ENCODE data around the gene BACH1.

The BACH1 gene

DNA sequence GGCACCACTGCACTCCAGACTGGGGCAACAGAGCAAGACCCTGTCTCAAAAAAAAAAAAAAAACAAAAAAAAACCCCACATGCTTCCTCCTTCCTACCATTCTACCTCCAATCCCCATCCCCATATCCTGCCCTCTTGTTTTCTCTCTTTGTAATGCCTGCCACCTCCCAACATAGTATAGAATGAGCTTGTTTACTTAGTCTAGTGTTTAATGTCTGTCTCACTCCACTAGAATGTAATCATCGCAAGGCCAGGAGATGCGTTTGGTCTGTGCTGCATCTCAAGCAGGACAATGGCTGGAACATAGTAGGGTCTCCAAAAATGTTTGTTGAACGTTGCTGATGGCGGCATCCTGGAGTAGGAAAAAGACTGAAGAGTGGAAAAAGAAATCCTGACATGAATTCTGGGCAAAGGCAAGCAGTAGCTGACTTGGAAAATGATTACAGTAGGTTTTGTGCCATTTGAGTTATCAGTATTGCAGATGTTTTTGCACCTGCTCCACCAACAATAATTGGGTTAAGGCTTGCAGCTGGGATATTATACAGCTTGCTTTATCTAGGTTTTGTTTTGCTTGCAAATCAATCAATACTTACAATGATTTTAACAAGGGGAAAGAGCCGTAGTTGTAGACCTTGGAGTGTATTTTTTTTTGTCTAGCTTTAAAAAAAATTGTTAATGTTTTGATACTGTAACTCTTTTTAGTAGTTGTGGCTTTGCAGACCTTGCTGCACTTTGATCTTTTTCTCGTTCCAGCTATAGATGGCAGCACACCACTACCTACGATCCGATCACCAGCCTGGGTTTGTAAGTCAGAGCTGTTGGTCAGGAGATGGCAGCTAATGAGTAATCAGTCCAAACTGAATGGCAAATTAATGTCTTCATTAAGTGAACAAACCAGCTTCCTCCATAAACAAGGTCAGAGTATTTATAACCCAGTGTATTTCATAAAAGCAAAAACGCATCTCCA lies 62.4 kb downstream of the BACH1 start:
- TF ChIP-seq, protein P1, sequence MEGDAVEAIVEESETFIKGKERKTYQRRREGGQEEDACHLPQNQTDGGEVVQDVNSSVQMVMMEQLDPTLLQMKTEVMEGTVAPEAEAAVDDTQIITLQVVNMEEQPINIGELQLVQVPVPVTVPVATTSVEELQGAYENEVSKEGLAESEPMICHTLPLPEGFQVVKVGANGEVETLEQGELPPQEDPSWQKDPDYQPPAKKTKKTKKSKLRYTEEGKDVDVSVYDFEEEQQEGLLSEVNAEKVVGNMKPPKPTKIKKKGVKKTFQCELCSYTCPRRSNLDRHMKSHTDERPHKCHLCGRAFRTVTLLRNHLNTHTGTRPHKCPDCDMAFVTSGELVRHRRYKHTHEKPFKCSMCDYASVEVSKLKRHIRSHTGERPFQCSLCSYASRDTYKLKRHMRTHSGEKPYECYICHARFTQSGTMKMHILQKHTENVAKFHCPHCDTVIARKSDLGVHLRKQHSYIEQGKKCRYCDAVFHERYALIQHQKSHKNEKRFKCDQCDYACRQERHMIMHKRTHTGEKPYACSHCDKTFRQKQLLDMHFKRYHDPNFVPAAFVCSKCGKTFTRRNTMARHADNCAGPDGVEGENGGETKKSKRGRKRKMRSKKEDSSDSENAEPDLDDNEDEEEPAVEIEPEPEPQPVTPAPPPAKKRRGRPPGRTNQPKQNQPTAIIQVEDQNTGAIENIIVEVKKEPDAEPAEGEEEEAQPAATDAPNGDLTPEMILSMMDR (conservative IDR thresholded peaks at IDR 0.05; ENCODE audit: low read depth) = no peak
- CTCF ChIA-PET = interaction anchor here (0.6 to 1.3 kb wide), 7 partner anchors 13 to 490 kb away, joined by 3 to 6 read pairs (median 4); no protein-coding TSS in a partner anchor
- H3K27ac ChIP-seq = no peak overlapping the region
- DNase-seq (ENCODE audit: low spot score) = no peak
- POLR2A ChIA-PET (ENCODE audit: low non-redundant PET) = interaction anchor here (0.7 kb wide), 1 partner anchor 122 kb away, joined by 3 read pairs; no protein-coding TSS in a partner anchor

DNA sequence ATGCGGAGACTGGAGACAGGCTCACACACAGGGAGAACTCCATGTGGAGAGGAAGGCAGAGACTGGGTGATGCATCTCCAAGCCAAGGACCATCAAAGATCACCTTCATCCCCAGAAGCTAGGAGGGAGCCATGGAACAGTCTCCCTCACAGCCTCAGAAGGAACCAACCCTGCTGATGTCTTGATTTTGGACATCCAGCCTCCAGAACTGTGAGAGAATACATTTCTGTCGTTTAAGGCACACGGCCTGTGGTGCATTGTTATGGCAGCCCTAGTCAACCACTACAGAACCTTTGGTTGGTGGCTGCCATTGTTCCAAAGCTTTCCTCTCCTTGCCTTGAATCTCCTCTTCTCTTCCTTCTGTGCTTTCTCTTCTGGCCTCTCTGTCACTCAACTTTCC lies 64.0 kb downstream of the BACH1 start:
- TF ChIP-seq, protein P1 (conservative IDR thresholded peaks at IDR 0.05; ENCODE audit: low read depth) = no peak
- POLR2A ChIA-PET (ENCODE audit: low non-redundant PET) = no interaction called here
- CTCF ChIA-PET = no interaction called here
- DNase-seq (ENCODE audit: low spot score) = no peak
- no peak overlapping the region for H3K27ac ChIP-seq

DNA sequence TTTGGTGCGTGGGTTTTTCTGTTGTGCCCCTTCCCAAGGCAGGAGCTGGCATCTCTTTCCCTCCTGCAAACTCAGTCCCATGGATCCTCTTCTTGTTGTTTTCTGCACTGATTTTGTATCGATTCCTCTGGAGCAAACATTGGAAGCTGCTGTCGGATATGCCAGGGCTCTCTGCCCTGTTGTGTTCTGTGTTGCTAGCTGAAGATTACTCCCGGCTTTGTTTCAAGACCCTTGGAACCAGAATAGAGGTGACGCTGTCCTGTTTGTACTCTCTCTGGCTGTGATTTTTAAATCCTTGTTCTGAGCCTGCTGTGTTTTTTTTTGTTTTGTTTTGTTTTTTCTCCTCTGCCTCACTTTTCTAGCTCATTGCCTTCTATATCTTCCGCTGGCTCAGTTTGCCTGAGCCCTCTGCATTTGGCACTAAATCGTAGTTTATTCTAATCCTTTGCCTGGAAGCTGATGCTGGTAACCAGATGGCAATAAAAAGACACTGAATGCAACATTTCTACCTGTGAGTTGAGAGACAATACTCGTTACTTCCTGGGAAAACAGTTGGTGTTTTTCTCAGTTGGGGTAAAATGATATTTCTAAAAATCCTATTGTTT lies 67.0 kb downstream of the BACH1 start:
- DNase-seq (ENCODE audit: low spot score) = no peak
- TF ChIP-seq, protein P1 (conservative IDR thresholded peaks at IDR 0.05; ENCODE audit: low read depth) = no peak
- CTCF ChIA-PET = interaction anchor here (0.6 kb wide), 1 partner anchor 478 kb away, joined by 3 read pairs; no protein-coding TSS in a partner anchor
- POLR2A ChIA-PET (ENCODE audit: low non-redundant PET) = no interaction called here
- H3K27ac ChIP-seq = no peak overlapping the region

DNA sequence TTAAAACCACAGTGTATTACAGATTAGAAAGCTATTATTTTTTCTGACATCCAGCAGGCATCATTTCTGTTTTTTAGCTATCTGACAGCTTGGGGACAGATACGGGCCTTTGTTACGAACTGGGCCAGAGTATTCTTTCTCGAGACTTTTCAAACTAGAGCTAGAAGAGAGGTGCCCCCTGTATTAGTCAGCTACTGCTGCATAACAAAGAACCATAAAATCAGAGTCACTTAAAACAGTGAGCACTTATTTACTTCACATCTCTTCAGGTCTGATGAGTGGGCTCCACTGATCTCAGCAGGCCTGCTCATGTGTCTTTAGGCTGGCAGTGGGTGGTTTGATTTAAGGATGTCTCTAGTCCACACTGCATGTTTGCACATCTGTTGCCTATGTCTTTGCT lies 67.8 kb downstream of the BACH1 start:
- no peak overlapping the region for H3K27ac ChIP-seq
- ChIA-PET CTCF (interaction anchor here (0.6 kb wide), 1 partner anchor 486 kb away, joined by 6 read pairs; no protein-coding TSS in a partner anchor), POLR2A (ENCODE audit: low non-redundant PET) (no interaction called here)
- TF ChIP-seq, protein P1 (conservative IDR thresholded peaks at IDR 0.05; ENCODE audit: low read depth) = no peak
- DNase-seq (ENCODE audit: low spot score) = no peak

DNA sequence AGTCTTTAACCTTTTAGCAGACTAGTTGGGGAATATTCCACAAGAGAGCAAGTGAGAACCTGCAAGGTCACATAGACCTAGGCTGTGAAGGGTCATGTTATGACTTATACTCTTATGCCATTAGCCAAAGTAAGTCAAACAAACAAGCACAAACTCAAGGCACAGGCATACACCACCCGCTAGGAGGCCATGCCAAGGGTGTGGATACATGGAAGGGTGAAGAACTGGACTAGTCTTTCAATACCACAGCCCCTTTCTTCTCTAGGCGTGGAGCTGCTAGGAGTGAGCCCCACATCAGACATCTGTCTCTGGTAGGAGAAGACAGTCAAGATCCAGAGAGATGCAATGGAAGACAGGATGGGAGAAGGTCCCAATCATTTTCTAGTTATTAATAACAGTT lies 68.6 kb downstream of the BACH1 start:
- CTCF ChIA-PET = interaction anchor here (0.6 kb wide), 1 partner anchor 485 kb away, joined by 6 read pairs; no protein-coding TSS in a partner anchor
- POLR2A ChIA-PET (ENCODE audit: low non-redundant PET) = no interaction called here
- TF ChIP-seq, protein P1 (conservative IDR thresholded peaks at IDR 0.05; ENCODE audit: low read depth) = no peak
- no peak overlapping the region for H3K27ac ChIP-seq
- no peak for DNase-seq (ENCODE audit: low spot score)

DNA sequence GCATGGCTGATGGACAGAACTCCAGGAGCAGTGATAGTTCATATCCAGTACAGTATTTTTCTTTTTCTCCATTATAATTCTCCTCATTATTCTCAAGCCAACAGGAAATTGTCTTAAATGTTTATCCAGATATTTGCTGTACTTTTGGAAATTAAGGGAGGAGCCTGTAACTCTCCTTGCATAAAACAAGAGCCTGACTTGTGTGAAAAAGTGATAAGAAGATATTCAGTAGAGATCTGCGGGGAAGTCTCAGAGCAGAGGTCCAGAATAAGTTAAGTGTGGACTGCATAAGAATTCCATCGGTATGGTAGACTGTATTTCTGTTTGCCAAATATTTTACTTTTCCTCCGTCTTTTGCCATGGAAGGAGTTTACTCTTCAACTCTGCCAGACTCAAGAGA lies 70.2 kb downstream of the BACH1 start:
- CTCF ChIA-PET = no interaction called here
- no peak for DNase-seq (ENCODE audit: low spot score)
- POLR2A ChIA-PET (ENCODE audit: low non-redundant PET) = no interaction called here

More for the DNA sequence above, 70.2 kb downstream of the BACH1 start:
- H3K27ac ChIP-seq = no peak overlapping the region
- TF ChIP-seq, protein P1 (conservative IDR thresholded peaks at IDR 0.05; ENCODE audit: low read depth) = no peak

Data from RWPE1 (cell line).